Osteoblast (primary cell): Measurements from ENCODE around the gene MAPKAP1. TPM values are rescaled to one million over a fixed set of nuclear protein-coding genes. Genes with fewer than 3 reads are reported as not detected.

Source experiments
- DNase-seq: peaks from one replicate; pipeline ENCODE4 v3.0.0; 2011; ENCODE audit warnings: low spot score, mixed read lengths; ENCODE audit not compliant: insufficient read length; ENCODE audit errors: missing footprints
- H2AFZ ChIP-seq: 2 replicates; pipeline ENCODE4 v1.6.0; 2011; ENCODE audit warnings: mild to moderate bottlenecking, low read length
- H3K27ac ChIP-seq: 2 replicates; pipeline ENCODE4 v1.5.1; 2011; ENCODE audit warnings: mild to moderate bottlenecking, low read depth, low read length, moderate library complexity
- H3K27me3 ChIP-seq: 2 replicates; pipeline ENCODE4 v1.6.0; 2012; ENCODE audit warnings: mild to moderate bottlenecking, control low read depth, inconsistent platforms, low read length, moderate library complexity; ENCODE audit not compliant: insufficient read depth
- H3K36me3 ChIP-seq: 2 replicates; pipeline ENCODE4 v1.5.1; 2011; ENCODE audit warnings: mild to moderate bottlenecking, low read length, control low read depth, moderate library complexity; ENCODE audit not compliant: insufficient read depth
- H3K4me1 ChIP-seq: 2 replicates; pipeline ENCODE4 v1.5.1; 2011; ENCODE audit warnings: mild to moderate bottlenecking, low read length, control low read depth, moderate library complexity; ENCODE audit not compliant: insufficient read depth
- H3K4me2 ChIP-seq: 2 replicates; pipeline ENCODE4 v1.6.0; 2011; ENCODE audit warnings: mild to moderate bottlenecking, low read length; ENCODE audit not compliant: insufficient read depth
- H3K4me3 ChIP-seq: fragments of 200-600 bp; sonication (generic); 3 replicates; pipeline ENCODE4 v1.5.1; 2012; ENCODE audit warnings: mild to moderate bottlenecking, low read length, inconsistent platforms; ENCODE audit not compliant: insufficient read depth
- H3K79me2 ChIP-seq: 2 replicates; pipeline ENCODE4 v1.6.0; 2012; ENCODE audit warnings: mild to moderate bottlenecking, low read length, control low read depth, inconsistent platforms; ENCODE audit not compliant: insufficient read depth
- H3K9me3 ChIP-seq: 2 replicates; pipeline ENCODE4 v1.5.1; 2011; ENCODE audit warnings: low read depth, low read length, control low read depth
- H4K20me1 ChIP-seq: 2 replicates; pipeline ENCODE4 v1.6.0; 2012; ENCODE audit warnings: mild to moderate bottlenecking, low read length, control low read depth; ENCODE audit not compliant: insufficient read depth
- CTCF ChIP-seq: IDR thresholded peaks from 2 replicates; pipeline ENCODE4 v1.5.1; 2011; ENCODE audit warnings: mild to moderate bottlenecking, low read depth, low read length, moderate library complexity; ENCODE audit errors: extremely low read depth
- total RNA-seq: library from RNA; depleted of rRNA; stranded (reverse); fragments of >200 nt; gene quantifications from 2 replicates; pipeline ENCODE4 v1.2.3, GENCODE V29; 2012

MAPKAP1 gene
- total RNA-seq, 1 donor: 72.4 TPM

GRCh38 chr9:125743682-125744428 is 36.8 kb upstream of the MAPKAP1 start:
- H3K4me3 ChIP-seq: no peak overlapping the region
- peak; percentile 30 for DNase-seq
- TF ChIP-seq CTCF: no peak
- peaks cover 17% of the 10 kb centered on the region for H3K79me2 ChIP-seq
- no peaks in the 10 kb centered on the region for H4K20me1 ChIP-seq
- H3K27me3 ChIP-seq: no peaks in the 10 kb centered on the region
- no peaks in the 10 kb centered on the region for H3K36me3 ChIP-seq
- H2AFZ ChIP-seq: no peak overlapping the region
- H3K4me2 ChIP-seq: no peak overlapping the region
- H3K9me3 ChIP-seq: no peaks in the 10 kb centered on the region
- peak overlapping the region; percentile 17 for H3K27ac ChIP-seq
- H3K4me1 ChIP-seq: peaks cover 22% of the 10 kb centered on the region

GRCh38 chr9:125742657-125743056 is 35.6 kb upstream of the MAPKAP1 start:
- peaks cover 22% of the 10 kb centered on the region for H3K4me1 ChIP-seq

GRCh38 chr9:125739436-125739835 is 32.4 kb upstream of the MAPKAP1 start:
- Histone ChIP-seq H2AFZ (no peak overlapping the region), H3K27me3 (no peaks in the 10 kb centered on the region), H3K4me1 (peaks cover 7% of the 10 kb centered on the region), H4K20me1 (no peaks in the 10 kb centered on the region), H3K4me2 (no peak overlapping the region), H3K36me3 (no peaks in the 10 kb centered on the region), H3K79me2 (no peaks in the 10 kb centered on the region), H3K27ac (no peak overlapping the region), H3K4me3 (no peak overlapping the region), H3K9me3 (no peaks in the 10 kb centered on the region)
- peak; percentile 79 for DNase-seq
- TF ChIP-seq CTCF: no peak

More at GRCh38 chr9:125742657-125743056, 35.6 kb upstream of the MAPKAP1 start:
- DNase-seq: no peak
- Histone ChIP-seq H4K20me1 (no peaks in the 10 kb centered on the region), H3K9me3 (no peaks in the 10 kb centered on the region), H3K27ac (no peak overlapping the region), H3K27me3 (no peaks in the 10 kb centered on the region), H3K4me2 (no peak overlapping the region), H2AFZ (no peak overlapping the region), H3K36me3 (no peaks in the 10 kb centered on the region), H3K4me3 (no peak overlapping the region), H3K79me2 (peaks cover 5% of the 10 kb centered on the region)
- no peak for TF ChIP-seq CTCF

GRCh38 chr9:125732562-125732961 is 25.6 kb upstream of the MAPKAP1 start:
- peaks cover 13% of the 10 kb centered on the region for H3K27me3 ChIP-seq
- no peak overlapping the region for H2AFZ ChIP-seq
- no peak overlapping the region for H3K4me2 ChIP-seq
- H3K36me3 ChIP-seq: no peaks in the 10 kb centered on the region
- no peak overlapping the region for H3K4me3 ChIP-seq
- H3K9me3 ChIP-seq: no peaks in the 10 kb centered on the region
- no peaks in the 10 kb centered on the region for H4K20me1 ChIP-seq
- H3K4me1 ChIP-seq: no peaks in the 10 kb centered on the region
- no peaks in the 10 kb centered on the region for H3K79me2 ChIP-seq
- peak; percentile 26 for DNase-seq
- TF ChIP-seq CTCF: no peak
- no peak overlapping the region for H3K27ac ChIP-seq
